ENCODE results near the gene KCNAB1. TPM values are rescaled to one million over a fixed set of nuclear protein-coding genes. Genes with fewer than 3 reads are reported as not detected.

KCNAB1 gene
- total and polyA plus RNA-seq, 2 of the 8 experiments (the other 6 are each of a cell fraction or from before 2014, with no cell fraction given), result 0.51 to 2.3 TPM

DNA sequence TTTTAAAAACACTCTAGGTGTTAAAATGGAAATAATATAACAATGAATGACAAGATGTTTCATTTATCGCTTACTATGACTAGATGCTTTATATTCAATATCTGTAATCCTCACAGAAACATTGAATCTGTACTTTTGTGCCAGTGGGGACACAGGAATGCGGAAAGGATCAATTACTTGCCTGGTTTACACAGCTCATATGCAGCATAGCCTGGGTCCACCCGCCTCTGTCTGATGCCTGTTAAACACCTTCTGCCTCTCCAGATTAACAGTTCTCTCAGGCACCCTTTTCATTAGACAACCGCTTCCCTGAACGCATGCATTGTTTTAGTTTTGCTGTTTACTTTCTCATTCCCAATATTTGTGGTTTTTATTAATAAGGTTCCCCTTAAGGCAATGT is 12.9 kb upstream of the KCNAB1 start:
- TF ChIP-seq CHD2 (IDR thresholded peaks at IDR 0.05; ENCODE audit: low read length) (no peak), ASH2L (IDR thresholded peaks at IDR 0.05; ENCODE audit: low read length) (no peak), RAD21 (IDR thresholded peaks at IDR 0.05 in 1 of 2, conservative IDR thresholded peaks at IDR 0.05 in 1 of 2; ENCODE audit: low read depth in 2 of 2, low read length in 2 of 2) (no peak), PHF8 (conservative IDR thresholded peaks at IDR 0.05; ENCODE audit: low read depth, low read length) (no peak)
- TF ChIP-seq, protein P1, sequence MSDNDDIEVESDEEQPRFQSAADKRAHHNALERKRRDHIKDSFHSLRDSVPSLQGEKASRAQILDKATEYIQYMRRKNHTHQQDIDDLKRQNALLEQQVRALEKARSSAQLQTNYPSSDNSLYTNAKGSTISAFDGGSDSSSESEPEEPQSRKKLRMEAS (IDR thresholded peaks at IDR 0.05), result no peak
- Histone ChIP-seq H3K27ac (ENCODE audit: low read depth, low read length) (no peak overlapping the region), H3K36me3 (ENCODE audit: control insufficient read depth in 2 of 4, insufficient read depth in 4 of 4, low read length in 3 of 4) (no peaks in the 10 kb centered on the region), H2BK15ac (ENCODE audit: low read length) (no peak overlapping the region), H4K5ac (ENCODE audit: insufficient read length, low read depth, low read length) (no peak overlapping the region), H3K56ac (replicated peaks; ENCODE audit: insufficient read length, low read depth, low read length) (no peak overlapping the region), H3K23ac (ENCODE audit: insufficient read length) (no peak overlapping the region), H3K14ac (ENCODE audit: insufficient read length) (no peak overlapping the region), H2AK5ac (ENCODE audit: low read depth, low read length) (no peak overlapping the region), H3K79me1 (ENCODE audit: low read depth, low read length) (no peaks in the 10 kb centered on the region), H4K91ac (replicated peaks; ENCODE audit: insufficient read length, low read length) (no peak overlapping the region), H3K79me2 (ENCODE audit: control insufficient read depth in 1 of 2, insufficient read depth in 2 of 2, low read length in 2 of 2) (no peaks in the 10 kb centered on the region), H3K9ac (replicated peaks in 1 of 4; ENCODE audit: extremely low read depth in 1 of 4, low read depth in 3 of 4, low read length in 3 of 4) (no peak overlapping the region), H4K20me1 (replicated peaks in 1 of 2; ENCODE audit: control insufficient read depth in 1 of 2, insufficient read depth in 2 of 2, low read length in 2 of 2) (no peaks in the 10 kb centered on the region), H2AFZ (ENCODE audit: low read length) (no peak overlapping the region), H3K4me1 (replicated peaks in 1 of 4; ENCODE audit: control insufficient read depth in 3 of 4, insufficient read depth in 4 of 4, low read length in 3 of 4) (no peaks in the 10 kb centered on the region), H3K4me2 (ENCODE audit: insufficient read depth in 1 of 2, low read depth in 2 of 2, low read length in 2 of 2) (no peak overlapping the region), H3K18ac (ENCODE audit: extremely low read depth, low read length) (no peak overlapping the region; the same call in 1 of the 2 replicates), H3K4ac (replicated peaks; ENCODE audit: insufficient read length, low read depth, low read length) (no peak overlapping the region), H3K23me2 (ENCODE audit: low read depth, low read length) (no peaks in the 10 kb centered on the region), H2BK12ac (ENCODE audit: low read depth, low read length) (no peak overlapping the region), H3K27me3 (replicated peaks in 1 of 4; ENCODE audit: control insufficient read depth in 3 of 4, extremely low read depth in 1 of 4, insufficient read depth in 3 of 4, low read length in 3 of 4) (no peaks in the 10 kb centered on the region), H2BK5ac (ENCODE audit: low read depth, low read length) (no peak overlapping the region), H2BK20ac (ENCODE audit: low read length) (no peak overlapping the region), H3K4me3 (ENCODE audit: extremely low read depth in 1 of 4, insufficient read depth in 2 of 4, low read depth in 3 of 4, low read length in 4 of 4) (no peak overlapping the region), H4K8ac (ENCODE audit: extremely low read depth, insufficient read depth, low read length) (no peak overlapping the region), H2BK120ac (replicated peaks; ENCODE audit: low read depth, low read length) (no peak overlapping the region), H3K9me3 (ENCODE audit: insufficient read depth in 2 of 2, low read depth in 1 of 2, low read length in 1 of 2) (no peaks in the 10 kb centered on the region)
- POLR2A ChIA-PET (ENCODE audit: partially characterized antibody), result no interaction called here
- FAIRE-seq, result no peak
- 83% methylated on average over 5 of the region's 5 CpGs; no CpG with 5 or more reads in 1 of the 2 experiments for WGBS, 2 experiments (ENCODE audit: extremely low coverage in 1 of 2, insufficient coverage in 1 of 2, insufficient read length in 1 of 2, insufficient replicate concordance in 2 of 2, low coverage in 1 of 2, low lambda C conversion rate in 2 of 2, missing lambda C conversion rate in 1 of 2)
- CTCF ChIA-PET (ENCODE audit: partially characterized antibody), result interaction anchor here (1.1 to 1.2 kb wide), 3 partner anchors 24 to 37 kb away, joined by 3 to 5 read pairs (median 3); no protein-coding TSS in a partner anchor
- no peak for DNase-seq (ENCODE audit: low read depth in 1 of 2, low spot score in 2 of 2)

Measured in H1 (cell line).